HFF-Myc (cell line): ENCODE data around the gene IRX6.
A peak's percentile ranks its signal among the peaks of the same experiment; 100 is the strongest.

Experiments
- DNase-seq: peaks from one replicate; pipeline ENCODE4 v3.0.0-alpha.2; 2011; ENCODE audit warnings: low read depth; ENCODE audit errors: extremely low read depth
- H3K4me3 ChIP-seq: replicated peaks from 2 replicates; pipeline ENCODE4 v1.5.1; 2011; ENCODE audit warnings: low read depth, mild to moderate bottlenecking, control low read depth, low read length
- TF ChIP-seq, protein P1 (sequence below): IDR thresholded peaks from 2 replicates; pipeline ENCODE4 v1.5.1; 2012; ENCODE audit warnings: mild to moderate bottlenecking, low read depth, low read length, control low read depth; ENCODE audit errors: missing control alignments

Gene IRX6

DNA sequence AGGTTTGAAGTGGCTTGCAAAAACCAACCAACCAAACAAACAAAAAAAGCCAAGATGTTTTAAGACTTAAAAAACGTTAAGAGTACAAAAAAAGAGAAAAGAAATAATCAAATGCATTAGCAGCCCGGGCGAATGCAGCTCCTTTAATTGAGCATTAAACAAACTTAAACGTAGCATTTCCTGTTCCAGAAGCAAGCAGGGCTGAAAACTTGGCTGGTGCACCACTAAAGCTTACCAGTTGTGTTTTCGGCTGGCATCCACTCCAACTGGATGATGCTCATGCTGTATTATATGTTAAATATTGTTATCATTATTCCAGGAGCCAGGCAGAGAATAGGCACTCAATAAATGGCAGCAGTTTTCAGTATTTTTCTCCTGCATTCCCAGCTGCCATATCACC, 45.1 kb downstream of the IRX6 start:
- H3K4me3 ChIP-seq = no peak overlapping the region
- TF ChIP-seq, protein P1, sequence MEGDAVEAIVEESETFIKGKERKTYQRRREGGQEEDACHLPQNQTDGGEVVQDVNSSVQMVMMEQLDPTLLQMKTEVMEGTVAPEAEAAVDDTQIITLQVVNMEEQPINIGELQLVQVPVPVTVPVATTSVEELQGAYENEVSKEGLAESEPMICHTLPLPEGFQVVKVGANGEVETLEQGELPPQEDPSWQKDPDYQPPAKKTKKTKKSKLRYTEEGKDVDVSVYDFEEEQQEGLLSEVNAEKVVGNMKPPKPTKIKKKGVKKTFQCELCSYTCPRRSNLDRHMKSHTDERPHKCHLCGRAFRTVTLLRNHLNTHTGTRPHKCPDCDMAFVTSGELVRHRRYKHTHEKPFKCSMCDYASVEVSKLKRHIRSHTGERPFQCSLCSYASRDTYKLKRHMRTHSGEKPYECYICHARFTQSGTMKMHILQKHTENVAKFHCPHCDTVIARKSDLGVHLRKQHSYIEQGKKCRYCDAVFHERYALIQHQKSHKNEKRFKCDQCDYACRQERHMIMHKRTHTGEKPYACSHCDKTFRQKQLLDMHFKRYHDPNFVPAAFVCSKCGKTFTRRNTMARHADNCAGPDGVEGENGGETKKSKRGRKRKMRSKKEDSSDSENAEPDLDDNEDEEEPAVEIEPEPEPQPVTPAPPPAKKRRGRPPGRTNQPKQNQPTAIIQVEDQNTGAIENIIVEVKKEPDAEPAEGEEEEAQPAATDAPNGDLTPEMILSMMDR = no peak
- no peak for DNase-seq

- TF ChIP-seq, protein P1 = peak; percentile 47
- no peak overlapping the region for H3K4me3 ChIP-seq
- DNase-seq = no peak
Measured at GRCh38 chr16:55370762-55371482, 46.9 kb downstream of the IRX6 start.

DNA sequence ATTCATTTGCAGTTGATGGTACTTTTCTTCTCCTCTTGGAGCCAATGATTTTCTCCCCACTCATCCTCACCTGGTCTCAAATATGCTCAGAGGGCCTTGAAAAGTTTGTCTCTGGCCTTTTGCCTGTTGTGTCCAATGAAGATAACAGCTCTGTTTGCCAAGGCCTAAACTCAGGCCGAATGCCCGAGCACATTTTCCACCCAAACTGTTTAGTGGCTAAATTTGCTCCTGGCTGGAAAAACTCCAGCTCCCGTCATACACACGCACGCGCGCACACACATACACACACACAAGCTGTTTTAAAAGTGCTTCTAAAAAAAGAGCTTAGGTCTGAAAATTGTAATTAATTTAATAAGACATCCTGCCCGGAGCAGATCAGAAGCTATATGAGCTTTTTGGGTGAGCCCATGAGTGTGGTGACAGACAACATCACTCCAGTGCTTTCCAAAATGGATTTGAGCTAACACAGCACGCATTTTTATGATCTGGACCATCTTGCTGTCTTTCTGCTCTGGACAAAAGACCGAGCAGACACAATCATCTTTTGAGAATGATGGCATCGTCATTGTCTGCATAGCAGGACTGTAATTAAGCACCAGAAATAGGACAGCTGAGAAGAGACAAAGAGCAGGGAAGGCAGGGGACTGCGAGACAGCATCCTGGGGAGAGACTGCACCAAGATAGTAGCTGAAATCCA, 48.9 kb downstream of the IRX6 start:
- no peak overlapping the region for H3K4me3 ChIP-seq
- no peak for DNase-seq
- TF ChIP-seq, protein P1 = no peak

GRCh38 chr16:55373489-55373832, 49.5 kb downstream of the IRX6 start:
- H3K4me3 ChIP-seq = no peak overlapping the region
- TF ChIP-seq, protein P1 = no peak
- no peak for DNase-seq

GRCh38 chr16:55376045-55376444, 52.0 kb downstream of the IRX6 start:
- H3K4me3 ChIP-seq = no peak overlapping the region
- no peak for DNase-seq
- TF ChIP-seq, protein P1 = no peak

- TF ChIP-seq, protein P1 = no peak
- DNase-seq = no peak
- no peak overlapping the region for H3K4me3 ChIP-seq
Measured at GRCh38 chr16:55376567-55377167, 52.7 kb downstream of the IRX6 start.
